Skeletal muscle cell (primary cell): ENCODE measurements around the gene ASTN1.

Experiments
- DNase-seq: peaks from one replicate; pipeline ENCODE4 v3.0.0-alpha.2; 2010; ENCODE audit warnings: low read depth
- H3K4me3 ChIP-seq: 2 replicates; pipeline ENCODE4 v1.5.1; 2011; ENCODE audit warnings: low read depth, mild to moderate bottlenecking, control low read depth, low read length, moderate library complexity

ASTN1 gene

DNA sequence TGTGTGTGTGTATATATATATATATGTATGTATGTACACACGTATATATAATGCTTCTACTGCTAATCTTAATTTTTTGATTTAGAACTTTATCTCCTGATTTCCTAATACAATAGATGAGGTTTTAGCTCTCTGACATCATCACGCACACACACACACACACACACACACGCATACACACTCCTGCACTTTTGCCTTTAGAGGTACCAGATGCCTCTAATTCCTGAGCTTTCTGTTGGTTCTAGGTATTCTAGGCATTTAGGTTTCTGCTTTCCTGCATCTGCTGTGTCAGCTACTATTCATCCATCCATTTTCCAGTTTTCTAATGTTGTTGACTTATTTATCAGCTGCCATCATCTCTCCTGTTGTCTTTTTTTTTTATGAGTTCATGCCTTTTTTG, 348.3 kb downstream of the ASTN1 start:
- H3K4me3 ChIP-seq, result no peak overlapping the region

GRCh38 chr1:176815621-176816020, 348.9 kb downstream of the ASTN1 start:
- DNase-seq, result no peak
- H3K4me3 ChIP-seq, result no peak overlapping the region

More for the DNA sequence above, 348.3 kb downstream of the ASTN1 start:
- no peak for DNase-seq

DNA sequence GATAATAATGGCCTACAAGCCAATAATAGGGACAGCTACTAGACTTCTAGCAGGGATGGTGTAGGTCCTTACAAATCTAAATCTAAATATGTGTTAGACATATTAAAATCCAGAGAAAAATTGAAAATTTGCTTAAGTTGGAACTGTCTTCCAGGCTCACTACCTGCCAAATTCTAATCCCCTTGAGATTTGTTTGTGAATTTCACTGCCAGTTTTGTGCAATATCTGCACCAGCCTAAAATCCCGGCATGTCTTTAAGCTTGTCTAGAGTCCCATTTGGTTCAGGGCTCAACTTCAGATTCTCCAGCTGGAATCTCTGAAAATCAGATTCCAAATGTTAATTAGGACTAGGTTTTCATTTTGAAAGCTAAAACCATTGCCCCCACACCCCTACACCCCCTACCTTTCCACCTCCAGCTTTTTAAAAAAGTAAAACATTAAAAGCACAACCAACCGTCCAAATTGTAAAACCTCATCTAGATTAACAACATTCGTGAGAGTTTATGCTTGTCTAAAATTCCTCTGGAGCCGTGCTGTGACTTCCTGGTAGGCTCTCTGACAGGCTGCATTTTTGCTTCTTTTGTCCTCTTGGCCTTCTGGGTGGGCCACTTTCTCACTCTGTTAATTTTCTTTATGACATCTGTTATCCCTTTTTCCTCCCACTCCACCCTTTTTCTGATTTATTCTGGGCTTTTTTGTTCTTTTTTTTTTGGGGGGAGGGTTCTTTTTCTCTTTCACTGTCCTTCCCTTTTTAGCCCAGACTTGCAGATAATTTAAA, 352.8 kb downstream of the ASTN1 start:
- no peak for DNase-seq
- H3K4me3 ChIP-seq, result no peak overlapping the region

DNA sequence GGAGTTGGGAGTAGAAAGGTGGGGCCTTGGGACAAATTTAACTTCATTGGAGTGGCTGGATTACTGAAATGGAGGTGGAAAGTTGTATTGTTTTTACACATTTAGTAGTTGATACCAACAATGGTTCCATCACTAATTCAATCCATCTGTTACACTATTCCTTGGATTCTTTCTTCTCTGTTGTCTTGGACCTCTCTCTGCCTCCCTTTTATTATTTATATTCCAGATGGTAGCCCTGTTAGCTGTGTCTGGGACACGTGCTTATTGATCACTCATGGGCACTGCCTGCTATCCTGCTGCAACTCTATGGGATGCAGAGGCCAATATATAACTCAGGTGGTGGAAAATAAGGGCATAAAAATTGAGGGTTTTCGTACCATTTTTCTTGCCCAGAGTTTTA, 355.2 kb downstream of the ASTN1 start:
- DNase-seq, result no peak
- H3K4me3 ChIP-seq, result no peak overlapping the region
